ENCODE data around the gene COPS8.

GRCh38 chr2:237139123-237139675 lies 53.5 kb downstream of the COPS8 start:
- TF ChIP-seq CTCF (conservative IDR thresholded peaks at IDR 0.05; ENCODE audit: low read depth, low read length) = no peak
- TF ChIP-seq EZH2 (IDR thresholded peaks at IDR 0.05; ENCODE audit: borderline replicate concordance, low read depth, low read length, poor library complexity, severe bottlenecking) = no peak
